H9 (cell line): ENCODE data around the gene CLMP. TPM values are rescaled to one million over a fixed set of nuclear protein-coding genes. Genes with fewer than 3 reads are reported as not detected.

Experiments
- DNase-seq: peaks from one replicate; pipeline ENCODE4 v3.0.0-alpha.2; 2017
- H2AFZ ChIP-seq: one replicate; pipeline ENCODE4 v1.6.1; 2013; ENCODE audit warnings: mild to moderate bottlenecking, low read length, control low read depth, moderate library complexity
- H2AK5ac ChIP-seq: 2 replicates; pipeline ENCODE4 v1.6.1; 2013; ENCODE audit warnings: low read length, control low read depth, mixed read lengths; ENCODE audit not compliant: insufficient read length
- H2BK120ac ChIP-seq: one replicate; pipeline ENCODE4 v1.6.1; 2013; ENCODE audit warnings: low read depth, mild to moderate bottlenecking, low read length, control low read depth, inconsistent platforms; ENCODE audit not compliant: poor library complexity, severe bottlenecking
- H2BK12ac ChIP-seq: 2 replicates; pipeline ENCODE4 v1.6.1; 2013; ENCODE audit warnings: low read length, control low read depth, mixed read lengths, low read depth; ENCODE audit not compliant: insufficient read length
- H2BK15ac ChIP-seq: 2 replicates; pipeline ENCODE4 v1.6.1; 2013; ENCODE audit warnings: low read depth, low read length, control low read depth
- H2BK20ac ChIP-seq: one replicate; pipeline ENCODE4 v1.6.1; 2013; ENCODE audit warnings: low read depth, mild to moderate bottlenecking, low read length, control low read depth, inconsistent platforms; ENCODE audit not compliant: poor library complexity, severe bottlenecking
- H2BK5ac ChIP-seq: 2 replicates; pipeline ENCODE4 v1.6.1; 2013; ENCODE audit warnings: low read length, control low read depth, mixed read lengths; ENCODE audit not compliant: insufficient read length
- H3K14ac ChIP-seq: 2 replicates; pipeline ENCODE4 v1.6.1; 2013; ENCODE audit warnings: low read length, control low read depth; ENCODE audit not compliant: insufficient read depth
- H3K18ac ChIP-seq: 2 replicates; pipeline ENCODE4 v1.6.1; 2013; ENCODE audit warnings: low read depth, mild to moderate bottlenecking, mixed read lengths, low read length, control low read depth; ENCODE audit not compliant: insufficient read length
- H3K23ac ChIP-seq: 2 replicates; pipeline ENCODE4 v1.6.1; 2013; ENCODE audit warnings: low read length, control low read depth, mixed read lengths, low read depth; ENCODE audit not compliant: insufficient read length
- H3K23me2 ChIP-seq: 2 replicates; pipeline ENCODE4 v1.6.1; 2013; ENCODE audit warnings: low read depth, mild to moderate bottlenecking, mixed read lengths, low read length, control low read depth; ENCODE audit not compliant: insufficient read length, poor library complexity, severe bottlenecking
- H3K27ac ChIP-seq: 2 replicates; pipeline ENCODE4 v1.5.1; 2013; ENCODE audit warnings: low read length, control low read depth, mixed read lengths, low read depth; ENCODE audit not compliant: insufficient read length
- H3K27me3 ChIP-seq: 2 replicates; pipeline ENCODE4 v1.6.1; 2013; ENCODE audit warnings: low read length, control low read depth, inconsistent platforms; ENCODE audit not compliant: insufficient read depth
- H3K4ac ChIP-seq: 2 replicates; pipeline ENCODE4 v1.6.1; 2013; ENCODE audit warnings: low read depth, mild to moderate bottlenecking, control low read depth, inconsistent platforms, low read length, moderate library complexity
- H3K4me1 ChIP-seq: 2 replicates; pipeline ENCODE4 v1.6.1; 2013; ENCODE audit warnings: low read length, control low read depth, inconsistent platforms; ENCODE audit not compliant: insufficient read depth
- H3K4me2 ChIP-seq: 2 replicates; pipeline ENCODE4 v1.6.1; 2013; ENCODE audit warnings: low read length, control low read depth, mixed read lengths; ENCODE audit not compliant: insufficient read length, insufficient read depth
- H3K56ac ChIP-seq: 2 replicates; pipeline ENCODE4 v1.6.1; 2013; ENCODE audit warnings: low read depth, mild to moderate bottlenecking, mixed read lengths, low read length, control low read depth; ENCODE audit not compliant: insufficient read length
- H3K79me1 ChIP-seq: 2 replicates; pipeline ENCODE4 v1.6.1; 2013; ENCODE audit warnings: low read depth, mild to moderate bottlenecking, moderate library complexity, low read length, control low read depth, inconsistent platforms; ENCODE audit not compliant: insufficient read depth, poor library complexity, severe bottlenecking
- H3K79me2 ChIP-seq: 2 replicates; pipeline ENCODE4 v1.6.1; 2013; ENCODE audit warnings: low read length, control low read depth, inconsistent platforms; ENCODE audit not compliant: insufficient read depth
- H3K9ac ChIP-seq: 2 replicates; pipeline ENCODE4 v1.6.1; 2013; ENCODE audit warnings: low read length, control low read depth, mixed read lengths; ENCODE audit not compliant: insufficient read length; ENCODE audit errors: extremely low read depth
- H3K9me3 ChIP-seq: one replicate; pipeline ENCODE4 v1.6.1; 2013; ENCODE audit warnings: low read depth, low read length, inconsistent platforms; ENCODE audit not compliant: control insufficient read depth
- H3T11ph ChIP-seq: one replicate; pipeline ENCODE4 v1.6.1; 2013; ENCODE audit warnings: mild to moderate bottlenecking, low read length, control low read depth, inconsistent platforms
- H4K20me1 ChIP-seq: one replicate; pipeline ENCODE4 v1.6.1; 2013; ENCODE audit not compliant: control insufficient read depth, insufficient read length, insufficient read depth
- H4K5ac ChIP-seq: 2 replicates; pipeline ENCODE4 v1.6.1; 2013; ENCODE audit warnings: low read depth, mild to moderate bottlenecking, mixed read lengths, low read length, control low read depth; ENCODE audit not compliant: insufficient read length
- H4K8ac ChIP-seq: replicated peaks from 2 replicates; pipeline ENCODE4 v1.6.1; 2013; ENCODE audit warnings: low read length, control low read depth, mixed read lengths, low read depth; ENCODE audit not compliant: insufficient read length
- H4K91ac ChIP-seq: 2 replicates; pipeline ENCODE4 v1.6.1; 2013; ENCODE audit warnings: low read depth, mild to moderate bottlenecking, moderate library complexity, mixed read lengths, low read length, control low read depth; ENCODE audit not compliant: insufficient read length
- H3K27ac Mint-ChIP-seq, 3 experiments: 2 replicates in 2 of 3; 3 replicates in 1 of 3; pipeline ENCODE4 v1.8.0; 2020 to 2021; ENCODE audit warnings: mixed read lengths in 3 of 3, mild to moderate bottlenecking in 1 of 3, moderate library complexity in 1 of 3
- H3K27me3 Mint-ChIP-seq: 2 replicates; pipeline ENCODE4 v1.8.0; 2021; ENCODE audit warnings: low read depth, mild to moderate bottlenecking, moderate library complexity, mixed read lengths
- H3K36me3 Mint-ChIP-seq, 3 experiments: 2 replicates in 2 of 3; 3 replicates in 1 of 3; pipeline ENCODE4 v1.8.0; 2020 to 2021; ENCODE audit warnings: low read depth in 3 of 3, mixed read lengths in 3 of 3; ENCODE audit not compliant: insufficient read depth in 1 of 3
- H3K4me1 Mint-ChIP-seq, 2 experiments: 2 replicates each; pipeline ENCODE4 v1.8.0; 2020; ENCODE audit warnings: mixed read lengths in 2 of 2
- H3K4me3 Mint-ChIP-seq, 2 experiments: 2 replicates in 1 of 2; 3 replicates in 1 of 2; pipeline ENCODE4 v1.8.0; 2020 to 2021; ENCODE audit warnings: mild to moderate bottlenecking in 2 of 2, mixed read lengths in 2 of 2, moderate library complexity in 1 of 2
- H3K9me3 Mint-ChIP-seq, 2 experiments: 2 replicates in 1 of 2; 3 replicates in 1 of 2; pipeline ENCODE4 v1.8.0; 2020; ENCODE audit warnings: mild to moderate bottlenecking in 2 of 2, mixed read lengths in 2 of 2, moderate library complexity in 1 of 2
- CTCF ChIP-seq: fragments of 200-600 bp; sonication (generic); conservative IDR thresholded peaks from 3 replicates; pipeline ENCODE4 v1.8.0; 2021; ENCODE audit warnings: antibody characterized with exemption, mild to moderate bottlenecking
- WGBS: extraction: QIAGEN DNeasy Blood & Tissue Kit; methylation state at CpG from one replicate; pipeline ENCODE4 v1.1.7; 2013; ENCODE audit warnings: missing lambda C conversion rate, low lambda C conversion rate, mixed read lengths; ENCODE audit not compliant: insufficient read length; ENCODE audit errors: extremely low coverage; 5-methylcytosine and 5-hydroxymethylcytosine counted together
- total RNA-seq: library from RNA; stranded (reverse); gene quantifications from 2 replicates; pipeline ENCODE4 v1.2.1, GENCODE V29; 2021

The CLMP gene
- total RNA-seq, 1 experiment from 2014 or later, result 13.8 TPM

GRCh38 chr11:123202155-123203151 lies 7.4 kb upstream of the CLMP start:
- Histone ChIP-seq H2BK5ac (no peak overlapping the region), H3K4me1 (peaks cover 8% of the 10 kb centered on the region; the same call in 1 of the 2 replicates), H3K14ac (0 out of 2 replicates have a peak overlapping the region, but pooled peaks have one; percentile 8), H3K4me2 (no peak overlapping the region), H3T11ph (no peak overlapping the region), H2BK20ac (no peak overlapping the region), H2AFZ (no peak overlapping the region), H2AK5ac (no peak overlapping the region), H3K79me2 (no peaks in the 10 kb centered on the region), H3K27ac (no peak overlapping the region), H4K8ac (no peak overlapping the region), H3K56ac (no peak overlapping the region), H3K27me3 (no peaks in the 10 kb centered on the region), H4K5ac (no peak overlapping the region), H4K91ac (no peak overlapping the region), H3K23me2 (no peaks in the 10 kb centered on the region), H2BK15ac (no peak overlapping the region), H2BK120ac (no peak overlapping the region), H4K20me1 (no peaks in the 10 kb centered on the region), H3K9me3 (no peaks in the 10 kb centered on the region), H3K9ac (no peak overlapping the region), H3K18ac (peak overlapping the region; percentile 25), H2BK12ac (no peak overlapping the region), H3K23ac (no peak overlapping the region), H3K4ac (no peak overlapping the region), H3K79me1 (no peaks in the 10 kb centered on the region)
- H3K36me3 Mint-ChIP-seq, result no peaks in the 10 kb centered on the region
- DNase-seq, result no peak
- peaks cover 38 to 40% of the 10 kb centered on the region in 2 experiments for H3K4me1 Mint-ChIP-seq
- H3K4me3 Mint-ChIP-seq, result no peak overlapping the region
- no CpG with 5 or more reads among the region's 10 CpGs for WGBS
- TF ChIP-seq CTCF, result no peak
- no peaks in the 10 kb centered on the region for H3K9me3 Mint-ChIP-seq
- no peak overlapping the region for H3K27ac Mint-ChIP-seq
- H3K27me3 Mint-ChIP-seq, result peaks cover 20% of the 10 kb centered on the region
